OCI-LY1 (cell line): Measurements from ENCODE around the gene INKA1.

Source experiments
- H2AFZ ChIP-seq: fragments of 200-600 bp; sonication (generic), shearing (Covaris generic); 2 replicates; pipeline ENCODE4 v1.6.0; 2014; ENCODE audit warnings: antibody characterized with exemption, mild to moderate bottlenecking, low read length
- H3F3A ChIP-seq: fragments of 200-600 bp; sonication (generic), shearing (Covaris generic); 2 replicates; pipeline ENCODE4 v1.6.0; 2014; ENCODE audit warnings: mild to moderate bottlenecking, antibody characterized with exemption, low read length, moderate library complexity; ENCODE audit not compliant: insufficient read depth
- H3K27ac ChIP-seq: fragments of 200-600 bp; sonication (generic); 2 replicates; pipeline ENCODE4 v1.5.1; 2014; ENCODE audit warnings: low read length, mixed run types, mild to moderate bottlenecking, low read depth; ENCODE audit not compliant: poor library complexity, severe bottlenecking
- H3K27me3 ChIP-seq: fragments of 200-600 bp; sonication (generic); 2 replicates; pipeline ENCODE4 v1.6.0; 2014; ENCODE audit warnings: antibody characterized with exemption, mild to moderate bottlenecking, low read length, moderate library complexity; ENCODE audit not compliant: insufficient read depth
- H3K36me3 ChIP-seq: fragments of 200-600 bp; sonication (generic); 2 replicates; pipeline ENCODE4 v1.6.1; 2014; ENCODE audit warnings: mild to moderate bottlenecking, antibody characterized with exemption, low read length, moderate library complexity, mixed read lengths; ENCODE audit not compliant: insufficient read depth
- H3K4me1 ChIP-seq: fragments of 200-600 bp; sonication (generic); 2 replicates; pipeline ENCODE4 v1.5.1; 2014; ENCODE audit warnings: mild to moderate bottlenecking, low read length, moderate library complexity; ENCODE audit not compliant: insufficient read depth, severe bottlenecking
- H3K4me2 ChIP-seq: fragments of 200-600 bp; sonication (generic), shearing (Covaris generic); 2 replicates; pipeline ENCODE4 v1.6.1; 2014; ENCODE audit warnings: low read length
- H3K4me3 ChIP-seq: fragments of 200-600 bp; sonication (generic); 2 replicates; pipeline ENCODE4 v1.5.1; 2014; ENCODE audit warnings: low read length, low read depth, mild to moderate bottlenecking, mixed read lengths; ENCODE audit not compliant: poor library complexity, severe bottlenecking
- H3K79me2 ChIP-seq: fragments of 200-600 bp; shearing (Covaris generic); 2 replicates; pipeline ENCODE4 v1.6.1; 2016; ENCODE audit warnings: mixed run types, low read length, mixed read lengths; ENCODE audit not compliant: insufficient read depth
- H3K9ac ChIP-seq: fragments of 200-600 bp; sonication (generic), shearing (Covaris generic); 2 replicates; pipeline ENCODE4 v1.6.1; 2014; ENCODE audit warnings: mild to moderate bottlenecking, low read length, mixed read lengths
- H3K9me2 ChIP-seq: fragments of 200-600 bp; sonication (generic), shearing (Covaris generic); 2 replicates; pipeline ENCODE4 v1.6.1; 2014; ENCODE audit warnings: low read depth, mild to moderate bottlenecking, low read length, mixed read lengths
- H3K9me3 ChIP-seq: fragments of 200-600 bp; shearing (Covaris generic); 2 replicates; pipeline ENCODE4 v1.6.1; 2014; ENCODE audit warnings: low read length, mixed read lengths
- H4K20me1 ChIP-seq: fragments of 200-600 bp; sonication (generic), shearing (Covaris generic); 2 replicates; pipeline ENCODE4 v1.6.0; 2016; ENCODE audit warnings: mild to moderate bottlenecking, low read length; ENCODE audit not compliant: insufficient read depth
- CTCF ChIP-seq: fragments of 200-600 bp; sonication (generic), shearing (Covaris generic); IDR thresholded peaks from 2 replicates; pipeline ENCODE4 v1.5.1; 2017; ENCODE audit warnings: mild to moderate bottlenecking, antibody characterized with exemption, low read length, moderate library complexity, mixed read lengths
- EZH2 ChIP-seq: fragments of 200-600 bp; sonication (generic), shearing (Covaris generic); IDR thresholded peaks from 2 replicates; pipeline ENCODE4 v1.8.0; 2017; ENCODE audit warnings: borderline replicate concordance, mixed run types, mild to moderate bottlenecking, antibody characterized with exemption, low read length, moderate library complexity, mixed read lengths

INKA1 gene

DNA sequence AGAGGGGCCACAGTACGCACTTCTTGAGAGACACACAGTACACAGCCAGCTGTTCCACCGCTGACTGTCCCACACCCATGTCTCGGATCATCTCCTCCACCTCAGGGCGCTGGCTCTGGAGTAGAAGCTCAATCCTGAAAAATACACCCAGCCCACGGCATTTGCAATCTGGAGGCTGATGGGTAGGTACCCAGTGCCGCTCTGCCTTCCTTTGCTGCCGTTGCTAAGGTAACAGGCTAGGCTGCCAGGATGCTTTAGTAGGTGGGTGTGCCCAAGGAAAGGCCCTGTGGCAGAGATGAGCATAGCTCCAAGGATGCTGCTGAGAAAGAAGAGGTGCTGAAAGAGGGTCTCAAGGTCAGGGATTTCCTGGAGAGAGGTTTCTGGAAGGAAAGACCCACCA, 38.7 kb downstream of the INKA1 start:
- Histone ChIP-seq H3K27me3 (no peaks in the 10 kb centered on the region), H4K20me1 (no peaks in the 10 kb centered on the region), H3K36me3 (peaks cover 63% of the 10 kb centered on the region; the same call in 1 of the 2 replicates), H3K4me3 (no peak overlapping the region), H2AFZ (no peak overlapping the region), H3K79me2 (no peaks in the 10 kb centered on the region), H3K4me2 (no peak overlapping the region), H3K4me1 (no peaks in the 10 kb centered on the region), H3K9ac (no peak overlapping the region), H3F3A (no peaks in the 10 kb centered on the region), H3K27ac (no peak overlapping the region), H3K9me2 (no peaks in the 10 kb centered on the region), H3K9me3 (no peaks in the 10 kb centered on the region)
- TF ChIP-seq CTCF (no peak), EZH2 (no peak)

- Histone ChIP-seq H3K4me2 (no peak overlapping the region), H3K4me1 (no peaks in the 10 kb centered on the region), H3K9me2 (no peaks in the 10 kb centered on the region), H3K9ac (no peak overlapping the region), H3K36me3 (peaks cover 68% of the 10 kb centered on the region; the same call in 1 of the 2 replicates), H3K27ac (no peak overlapping the region), H2AFZ (no peak overlapping the region), H3K27me3 (no peaks in the 10 kb centered on the region), H3K79me2 (no peaks in the 10 kb centered on the region), H3F3A (no peaks in the 10 kb centered on the region), H3K4me3 (no peak overlapping the region), H3K9me3 (no peaks in the 10 kb centered on the region), H4K20me1 (no peaks in the 10 kb centered on the region)
- no peak for TF ChIP-seq EZH2
- TF ChIP-seq CTCF: no peak
Observed at GRCh38 chr3:49842843-49843517, 39.9 kb downstream of the INKA1 start.

GRCh38 chr3:49844464-49845183, 41.6 kb downstream of the INKA1 start:
- Histone ChIP-seq H3K36me3 (peaks cover 60% of the 10 kb centered on the region; the same call in 1 of the 2 replicates), H2AFZ (no peak overlapping the region), H3K9ac (no peak overlapping the region), H3K4me2 (no peak overlapping the region), H3K79me2 (no peaks in the 10 kb centered on the region), H3K27me3 (no peaks in the 10 kb centered on the region), H3K4me1 (no peaks in the 10 kb centered on the region), H3K4me3 (no peak overlapping the region), H4K20me1 (no peaks in the 10 kb centered on the region), H3K9me3 (no peaks in the 10 kb centered on the region), H3K9me2 (no peaks in the 10 kb centered on the region), H3K27ac (no peak overlapping the region), H3F3A (no peaks in the 10 kb centered on the region)
- TF ChIP-seq EZH2 (no peak), CTCF (no peak)
